Measurements from ENCODE around the gene CTRB1.

Gene CTRB1

DNA sequence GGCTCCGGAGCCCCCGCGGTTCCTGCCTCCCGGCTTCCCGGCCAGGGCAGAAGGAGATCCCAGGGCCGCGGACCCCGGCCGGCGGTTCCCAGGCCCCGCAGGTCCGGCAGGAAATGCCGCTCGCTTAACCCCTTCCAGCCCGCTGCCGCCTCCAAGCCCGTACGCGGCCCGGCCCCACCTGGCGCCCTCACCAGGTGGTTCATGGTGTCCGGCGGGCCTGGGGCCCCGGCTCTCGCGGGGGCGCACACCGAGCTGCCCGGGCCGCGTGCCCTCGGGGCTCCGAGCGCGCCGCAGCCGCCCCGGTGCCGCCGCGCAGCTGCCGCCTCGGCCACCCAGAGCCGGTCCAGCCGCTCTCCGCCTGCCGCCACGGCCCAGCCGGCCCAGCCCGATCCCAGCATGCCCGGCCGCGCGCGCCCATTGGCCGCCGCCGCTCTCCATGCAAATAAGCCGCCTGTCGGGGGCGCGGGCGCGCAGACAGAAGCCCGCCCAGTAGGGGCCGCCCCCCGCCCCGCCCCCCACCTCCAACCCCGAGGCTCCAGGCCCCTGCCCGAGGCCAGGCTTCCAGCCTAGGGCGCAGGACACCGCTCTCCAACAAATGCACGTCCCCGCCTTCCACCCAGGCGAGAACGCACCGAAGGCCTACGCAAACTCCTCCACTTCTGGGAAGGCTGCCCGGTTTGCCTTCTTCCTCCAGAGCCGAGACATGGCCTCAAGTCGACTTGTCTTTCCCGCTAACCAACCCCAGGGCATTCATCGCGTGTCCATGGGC is 32.7 kb downstream of the CTRB1 start, which contains the start of gene BCAR1:
BCAR1 (minus strand) TSS at position 345 of the 769 bp plus-strand sequence; CDS start at position 203, 142 bp downstream.
- TF ChIP-seq, protein P1, sequence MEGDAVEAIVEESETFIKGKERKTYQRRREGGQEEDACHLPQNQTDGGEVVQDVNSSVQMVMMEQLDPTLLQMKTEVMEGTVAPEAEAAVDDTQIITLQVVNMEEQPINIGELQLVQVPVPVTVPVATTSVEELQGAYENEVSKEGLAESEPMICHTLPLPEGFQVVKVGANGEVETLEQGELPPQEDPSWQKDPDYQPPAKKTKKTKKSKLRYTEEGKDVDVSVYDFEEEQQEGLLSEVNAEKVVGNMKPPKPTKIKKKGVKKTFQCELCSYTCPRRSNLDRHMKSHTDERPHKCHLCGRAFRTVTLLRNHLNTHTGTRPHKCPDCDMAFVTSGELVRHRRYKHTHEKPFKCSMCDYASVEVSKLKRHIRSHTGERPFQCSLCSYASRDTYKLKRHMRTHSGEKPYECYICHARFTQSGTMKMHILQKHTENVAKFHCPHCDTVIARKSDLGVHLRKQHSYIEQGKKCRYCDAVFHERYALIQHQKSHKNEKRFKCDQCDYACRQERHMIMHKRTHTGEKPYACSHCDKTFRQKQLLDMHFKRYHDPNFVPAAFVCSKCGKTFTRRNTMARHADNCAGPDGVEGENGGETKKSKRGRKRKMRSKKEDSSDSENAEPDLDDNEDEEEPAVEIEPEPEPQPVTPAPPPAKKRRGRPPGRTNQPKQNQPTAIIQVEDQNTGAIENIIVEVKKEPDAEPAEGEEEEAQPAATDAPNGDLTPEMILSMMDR (IDR thresholded peaks at IDR 0.05; ENCODE audit: borderline replicate concordance, insufficient read depth, low read depth, low read length): 0 out of 2 replicates have a peak, but pooled peaks have one; percentile 5
- peak within 1 kb of the TSS; percentile 64 for H3K4me3 ChIP-seq (ENCODE audit: low read depth, low read length)

GRCh38 chr16:75252049-75252864 is 33.5 kb downstream of the CTRB1 start:
- H3K4me3 ChIP-seq (ENCODE audit: low read depth, low read length): no peak overlapping the region
- TF ChIP-seq, protein P1 (IDR thresholded peaks at IDR 0.05; ENCODE audit: borderline replicate concordance, insufficient read depth, low read depth, low read length): no peak

- TF ChIP-seq, protein P1 (IDR thresholded peaks at IDR 0.05; ENCODE audit: borderline replicate concordance, insufficient read depth, low read depth, low read length): no peak
- H3K4me3 ChIP-seq (ENCODE audit: low read depth, low read length): no peak overlapping the region
Observed at GRCh38 chr16:75252946-75253911, 34.4 kb downstream of the CTRB1 start.

DNA sequence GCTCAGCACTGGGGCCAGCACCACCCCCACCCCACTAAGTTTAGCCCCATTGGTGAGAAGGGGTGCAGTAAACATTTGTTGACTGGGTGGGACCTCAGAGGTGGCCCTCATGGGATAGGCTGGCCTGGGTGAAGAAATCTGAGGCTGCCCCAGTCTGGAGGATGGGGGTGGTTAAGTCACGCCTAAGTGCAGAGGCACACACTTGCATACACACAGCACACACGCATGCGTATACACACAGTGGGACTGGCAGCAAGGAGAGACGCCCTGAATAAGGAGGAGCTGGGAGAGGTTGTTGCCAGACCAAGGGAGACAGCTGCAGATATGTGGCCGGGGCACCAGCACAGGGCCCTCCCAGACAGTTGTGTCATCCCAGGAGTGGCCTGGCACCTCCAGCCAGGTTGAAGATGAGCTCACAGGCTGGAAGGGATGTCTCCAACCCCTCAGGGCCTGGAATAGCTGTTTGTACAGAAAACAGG is 35.6 kb downstream of the CTRB1 start:
- TF ChIP-seq, protein P1 (IDR thresholded peaks at IDR 0.05; ENCODE audit: borderline replicate concordance, insufficient read depth, low read depth, low read length): no peak

DNA sequence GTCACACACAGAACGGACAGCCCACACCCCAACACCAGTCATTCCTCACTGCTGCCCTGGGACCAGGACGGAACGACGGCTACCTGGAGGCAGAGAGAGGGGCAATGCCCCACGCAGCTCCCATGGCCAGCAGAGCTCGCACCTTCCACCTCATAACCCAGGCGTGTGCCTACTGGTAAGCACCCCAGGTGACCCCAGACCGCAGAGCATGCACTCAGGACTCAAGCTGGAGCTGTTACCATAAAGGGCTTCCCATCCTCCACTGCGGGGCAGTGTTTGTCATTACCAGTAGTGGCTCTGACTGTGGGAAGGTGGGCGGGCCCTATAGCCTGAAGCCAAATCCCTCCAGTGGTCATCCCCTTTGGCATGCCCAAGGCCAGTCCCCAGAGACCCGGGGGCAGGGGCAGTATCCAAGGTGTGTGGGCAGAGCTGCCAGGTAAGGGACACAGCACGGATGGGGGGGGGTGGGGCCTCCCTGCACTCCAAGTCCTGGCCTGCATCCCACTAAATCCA is 37.3 kb downstream of the CTRB1 start:
- no peak overlapping the region for H3K4me3 ChIP-seq (ENCODE audit: low read depth, low read length)
- TF ChIP-seq, protein P1 (IDR thresholded peaks at IDR 0.05; ENCODE audit: borderline replicate concordance, insufficient read depth, low read depth, low read length): no peak

More for the DNA sequence above, 35.6 kb downstream of the CTRB1 start:
- H3K4me3 ChIP-seq (ENCODE audit: low read depth, low read length): no peak overlapping the region

DNA sequence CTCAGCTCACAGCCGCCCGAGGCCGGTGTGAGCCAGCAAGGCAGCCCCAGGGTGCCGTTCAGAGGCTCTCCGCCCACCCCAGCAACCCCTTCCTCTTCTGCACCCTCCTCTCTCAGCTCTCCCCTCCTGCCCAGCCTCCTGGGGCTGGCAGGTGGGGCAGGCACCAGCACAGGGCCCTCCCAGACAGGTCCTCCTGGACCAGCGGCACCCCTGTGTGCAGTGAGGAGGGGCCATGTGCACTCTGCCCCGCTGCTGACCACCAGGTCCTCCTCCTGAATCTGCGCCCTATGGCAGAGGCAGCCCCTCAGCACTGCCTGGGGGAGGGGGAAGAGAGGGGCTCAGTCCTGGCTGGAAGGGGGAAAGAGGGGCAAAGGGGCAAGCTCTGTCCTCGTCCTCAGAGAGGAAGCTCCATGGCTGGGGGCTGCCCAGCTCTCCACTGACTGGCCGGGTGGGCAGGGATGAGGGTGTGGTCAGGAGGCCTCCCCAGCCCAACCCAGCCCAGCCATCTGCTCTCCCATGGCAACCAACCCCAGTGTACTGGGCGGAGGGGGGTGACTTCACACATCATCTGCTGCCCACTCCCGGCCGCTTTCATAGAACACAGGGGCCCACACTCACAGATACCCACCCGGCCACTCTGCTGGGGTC is 38.0 kb downstream of the CTRB1 start:
- TF ChIP-seq, protein P1 (IDR thresholded peaks at IDR 0.05; ENCODE audit: borderline replicate concordance, insufficient read depth, low read depth, low read length): no peak
- H3K4me3 ChIP-seq (ENCODE audit: low read depth, low read length): no peak overlapping the region

All from GM12875 (cell line).